ENCODE results near the gene IQCM.

IQCM gene
- 0 reads per million in 2 donors for total RNA-seq

GRCh38 chr4:149815743-149816142 is at the start of gene IQCM:
IQCM (minus strand) TSS chr4:149815843; CDS start chr4:149742691, 73,152 bp downstream.
- DNase-seq: no peak

GRCh38 chr4:149857446-149857845 is 41.8 kb upstream of the IQCM start:
- DNase-seq: no peak

- no peak for DNase-seq
These were observed 30.1 kb upstream of the IQCM start for GRCh38 chr4:149845743-149846142.

GRCh38 chr4:149841686-149842085 is 26.0 kb upstream of the IQCM start:
- DNase-seq: no peak

- no peak for DNase-seq
These were observed 22.4 kb upstream of the IQCM start for GRCh38 chr4:149838036-149838435.

GRCh38 chr4:149836546-149836945 is 20.9 kb upstream of the IQCM start:
- DNase-seq: no peak

- DNase-seq: no peak
These were observed 19.6 kb upstream of the IQCM start for GRCh38 chr4:149835280-149835679.

- no peak for DNase-seq
These were observed 16.1 kb upstream of the IQCM start for GRCh38 chr4:149831656-149832208.

- no peak for DNase-seq
These were observed 15.2 kb upstream of the IQCM start for GRCh38 chr4:149830823-149831222.

GRCh38 chr4:149825336-149825735 is 9.7 kb upstream of the IQCM start:
- DNase-seq: no peak

GRCh38 chr4:149823769-149824221 is 8.2 kb upstream of the IQCM start:
- DNase-seq: no peak

GRCh38 chr4:149801416-149801815 is 14.2 kb downstream of the IQCM start:
- no peak for DNase-seq

GRCh38 chr4:149799546-149799945 is 16.1 kb downstream of the IQCM start:
- DNase-seq: no peak

- no peak for DNase-seq
These were observed 19.3 kb downstream of the IQCM start for GRCh38 chr4:149796381-149796780.

GRCh38 chr4:149795256-149795655 is 20.4 kb downstream of the IQCM start:
- DNase-seq: no peak

- DNase-seq: no peak
These were observed 21.3 kb downstream of the IQCM start for GRCh38 chr4:149794352-149794751.

- DNase-seq: no peak
These were observed 22.2 kb downstream of the IQCM start for GRCh38 chr4:149793459-149793858.

- no peak for DNase-seq
These were observed 23.8 kb downstream of the IQCM start for GRCh38 chr4:149791851-149792250.

- DNase-seq: no peak
These were observed 25.3 kb downstream of the IQCM start for GRCh38 chr4:149790172-149790907.

GRCh38 chr4:149788300-149788699 is 27.3 kb downstream of the IQCM start:
- DNase-seq: no peak

GRCh38 chr4:149785696-149786431 is 29.8 kb downstream of the IQCM start:
- no peak for DNase-seq

GRCh38 chr4:149784018-149784417 is 31.6 kb downstream of the IQCM start:
- no peak for DNase-seq

- no peak for DNase-seq
These were observed 34.5 kb downstream of the IQCM start for GRCh38 chr4:149781150-149781549.

GRCh38 chr4:149768477-149768876 is 47.2 kb downstream of the IQCM start:
- DNase-seq: no peak

All from T-helper 2 cell (primary cell).